SU-DHL-6 (cell line): ENCODE data around the gene GPX4.

Experiments
- EZH2phosphoT487 ChIP-seq: fragments of 200-600 bp; sonication (generic), shearing (Covaris generic); conservative IDR thresholded peaks from 2 replicates; pipeline ENCODE4 v1.6.1; 2018; ENCODE audit warnings: mild to moderate bottlenecking, antibody characterized with exemption, low read length, moderate library complexity, mixed read lengths
- TF ChIP-seq, protein P1 (sequence below): fragments of 200-600 bp; sonication (generic); IDR thresholded peaks from one replicate; pipeline ENCODE4 v1.5.1; 2017; ENCODE audit warnings: antibody characterized with exemption, mild to moderate bottlenecking, low read length, moderate library complexity; ENCODE audit not compliant: insufficient read depth, poor library complexity, severe bottlenecking

DNA sequence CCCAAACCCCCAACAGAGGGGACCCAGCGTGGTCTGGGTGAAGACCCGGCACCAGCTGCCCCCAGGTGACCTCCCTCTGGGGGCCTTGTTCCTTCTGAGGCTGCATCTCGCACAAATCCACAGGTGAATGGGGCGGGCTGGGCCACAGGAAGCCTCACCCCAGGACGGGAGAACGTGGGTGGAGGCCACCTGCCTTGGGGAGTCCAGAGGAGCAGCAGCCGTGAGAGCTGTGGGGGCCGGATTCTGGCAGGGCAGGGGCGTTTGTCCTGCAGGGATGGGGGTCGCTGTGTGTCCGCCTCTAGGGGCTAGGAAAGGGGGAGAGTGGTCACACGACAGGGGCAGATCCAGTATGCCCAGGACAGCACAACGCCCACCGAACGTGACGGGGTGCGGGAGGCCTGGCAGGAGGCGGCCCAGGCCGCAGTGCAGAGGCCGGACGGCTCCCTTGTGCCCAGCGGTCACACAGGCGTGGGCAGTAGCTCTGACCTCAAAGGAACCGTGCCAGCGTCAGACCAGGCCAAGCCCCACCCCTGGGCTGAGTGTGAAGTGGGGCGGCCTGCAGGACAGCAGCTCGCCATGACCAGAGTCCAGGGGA, 15.3 kb upstream of the GPX4 start:
- TF ChIP-seq, protein P1, sequence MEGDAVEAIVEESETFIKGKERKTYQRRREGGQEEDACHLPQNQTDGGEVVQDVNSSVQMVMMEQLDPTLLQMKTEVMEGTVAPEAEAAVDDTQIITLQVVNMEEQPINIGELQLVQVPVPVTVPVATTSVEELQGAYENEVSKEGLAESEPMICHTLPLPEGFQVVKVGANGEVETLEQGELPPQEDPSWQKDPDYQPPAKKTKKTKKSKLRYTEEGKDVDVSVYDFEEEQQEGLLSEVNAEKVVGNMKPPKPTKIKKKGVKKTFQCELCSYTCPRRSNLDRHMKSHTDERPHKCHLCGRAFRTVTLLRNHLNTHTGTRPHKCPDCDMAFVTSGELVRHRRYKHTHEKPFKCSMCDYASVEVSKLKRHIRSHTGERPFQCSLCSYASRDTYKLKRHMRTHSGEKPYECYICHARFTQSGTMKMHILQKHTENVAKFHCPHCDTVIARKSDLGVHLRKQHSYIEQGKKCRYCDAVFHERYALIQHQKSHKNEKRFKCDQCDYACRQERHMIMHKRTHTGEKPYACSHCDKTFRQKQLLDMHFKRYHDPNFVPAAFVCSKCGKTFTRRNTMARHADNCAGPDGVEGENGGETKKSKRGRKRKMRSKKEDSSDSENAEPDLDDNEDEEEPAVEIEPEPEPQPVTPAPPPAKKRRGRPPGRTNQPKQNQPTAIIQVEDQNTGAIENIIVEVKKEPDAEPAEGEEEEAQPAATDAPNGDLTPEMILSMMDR, result no peak
- no peak for TF ChIP-seq EZH2phosphoT487
